ENCODE results near the gene TRAF7. TPM values are rescaled to one million over a fixed set of nuclear protein-coding genes. Genes with fewer than 3 reads are reported as not detected.
A peak's percentile ranks its signal among the peaks of the same experiment; 100 is the strongest.
"Not testable (repeated sequence)": the region's sequence is repeated elsewhere in the genome, so short reads cannot be mapped to it uniquely, and the experiment has no call there.

The TRAF7 gene
- total RNA-seq: 10 to 100 TPM; 34.6 to 72.6 (median 52.9) TPM

GRCh38 chr16:2155091-2155950 is at the start of gene TRAF7:
TSS of gene TRAF7 (plus strand) at chr16:2155782. CDS start at chr16:2163921, 8,139 bp downstream.
- Histone ChIP-seq H3K4me1 (peaks cover 74 to 91% (median 82%) of the 10 kb centered on the region in 4 donors), H3K4me3 (peak within 1 kb of the TSS; percentile 75 to 96 (median 86)), H3K27me3 (no peaks in the 10 kb centered on the region), H3K36me3 (peaks cover 0 to 21% (median 4%) of the 10 kb centered on the region in 4 donors), H3K27ac (peak within 1 kb of the TSS; percentile 83 to 93 (median 87)), H3K9me3 (no peaks in the 10 kb centered on the region)
- DNase-seq (peak; percentile 99 to 100), ATAC-seq (ENCODE audit: low FRiP score in 2 of 2) (peak; percentile 91 to 97)
- TF ChIP-seq EP300 (IDR thresholded peaks at IDR 0.05): peak in 1 of 4 donors; percentile 78
- peak; percentile 100 for TF ChIP-seq POLR2AphosphoS5 (IDR thresholded peaks at IDR 0.05)
- TF ChIP-seq POLR2A (IDR thresholded peaks at IDR 0.05): peak; percentile 86 to 100 (median 98)
- peak in 4 of 6 experiments; percentile 6 to 35 (median 20) for TF ChIP-seq CTCF (IDR thresholded peaks at IDR 0.05)
- 0% methylated on average over 20 to 54 of the region's 94 CpGs for WGBS, 2 donors

GRCh38 chr16:2106211-2106610 is 49.4 kb upstream of the TRAF7 start:
- H3K27ac ChIP-seq; ATAC-seq (ENCODE audit: low FRiP score in 2 of 2); H3K4me3 ChIP-seq; H3K4me1 ChIP-seq; H3K27me3 ChIP-seq; H3K9me3 ChIP-seq: not testable (repeated sequence)
- peaks cover 5 to 81% (median 56%) of the 10 kb centered on the region in 4 donors for H3K36me3 ChIP-seq
- 97% methylated on average over 19 of the region's 38 CpGs; no CpG with 5 or more reads in 1 of the 2 donors for WGBS, 2 donors
- peak in 1 of 2 donors; percentile 81 for DNase-seq

GRCh38 chr16:2107121-2107790 is 48.3 kb upstream of the TRAF7 start:
- not testable (repeated sequence) for H3K4me1 ChIP-seq; H3K27ac ChIP-seq; H3K9me3 ChIP-seq; ATAC-seq (ENCODE audit: low FRiP score in 2 of 2); H3K4me3 ChIP-seq; H3K27me3 ChIP-seq
- DNase-seq: peak in 1 of 2 donors; percentile 53
- WGBS, 2 donors: 90% methylated on average over 7 to 14 of the region's 17 CpGs
- peaks cover 5 to 87% (median 62%) of the 10 kb centered on the region in 4 donors for H3K36me3 ChIP-seq

GRCh38 chr16:2107791-2108125 is 47.8 kb upstream of the TRAF7 start:
- not testable (repeated sequence) for H3K4me3 ChIP-seq, H3K27me3 ChIP-seq, H3K9me3 ChIP-seq, H3K27ac ChIP-seq, H3K4me1 ChIP-seq
- ATAC-seq (ENCODE audit: low FRiP score in 2 of 2) (peak; percentile 9 to 38), DNase-seq (peak in 1 of 2 donors; percentile 53)
- H3K36me3 ChIP-seq: peaks cover 5 to 87% (median 64%) of the 10 kb centered on the region in 4 donors
- 87 to 96% methylated on average over 7 to 15 of the region's 23 CpGs for WGBS, 2 donors

GRCh38 chr16:2108446-2109270 is 46.9 kb upstream of the TRAF7 start:
- H3K27me3 ChIP-seq, H3K4me1 ChIP-seq, H3K9me3 ChIP-seq, H3K27ac ChIP-seq, H3K4me3 ChIP-seq: not testable (repeated sequence)
- H3K36me3 ChIP-seq: peaks cover 5 to 84% (median 60%) of the 10 kb centered on the region in 4 donors
- peak in 1 of 2 donors; percentile 81 for DNase-seq
- WGBS, 2 donors: 98 to 99% methylated on average over 27 to 69 of the region's 73 CpGs
- ATAC-seq (ENCODE audit: low FRiP score in 2 of 2): peak; percentile 44 to 54

GRCh38 chr16:2109271-2109580 is 46.4 kb upstream of the TRAF7 start:
- H3K4me1 ChIP-seq, H3K27ac ChIP-seq, H3K27me3 ChIP-seq, H3K4me3 ChIP-seq, H3K9me3 ChIP-seq: not testable (repeated sequence)
- peak in 1 of 2 donors; percentile 23 for ATAC-seq (ENCODE audit: low FRiP score in 2 of 2)
- peak in 1 of 2 donors; percentile 81 for DNase-seq
- WGBS, 2 donors: 98% methylated on average over 22 of the region's 25 CpGs; no CpG with 5 or more reads in 1 of the 2 donors
- peaks cover 5 to 89% (median 63%) of the 10 kb centered on the region in 4 donors for H3K36me3 ChIP-seq

GRCh38 chr16:2109872-2110271 is 45.7 kb upstream of the TRAF7 start:
- not testable (repeated sequence) for H3K27ac ChIP-seq, H3K9me3 ChIP-seq, H3K27me3 ChIP-seq, H3K4me3 ChIP-seq, H3K4me1 ChIP-seq
- DNase-seq (peak in 1 of 2 donors; percentile 67), ATAC-seq (ENCODE audit: low FRiP score in 2 of 2) (peak; percentile 40 to 53)
- 94% methylated on average over 14 of the region's 23 CpGs; no CpG with 5 or more reads in 1 of the 2 donors for WGBS, 2 donors
- peaks cover 5 to 93% (median 67%) of the 10 kb centered on the region in 4 donors for H3K36me3 ChIP-seq

- peaks cover 5 to 90% (median 65%) of the 10 kb centered on the region in 4 donors for H3K36me3 ChIP-seq
- WGBS, 2 donors: 94 to 96% methylated on average over 33 to 43 of the region's 43 CpGs
- ATAC-seq (ENCODE audit: low FRiP score in 2 of 2): peak; percentile 14 to 30
- not testable (repeated sequence) for H3K27me3 ChIP-seq, H3K27ac ChIP-seq, H3K4me1 ChIP-seq, H3K4me3 ChIP-seq, H3K9me3 ChIP-seq
- DNase-seq: peak in 1 of 2 donors; percentile 82
Measured at GRCh38 chr16:2110332-2111008, 45.1 kb upstream of the TRAF7 start.

GRCh38 chr16:2111009-2111353 is 44.6 kb upstream of the TRAF7 start:
- ATAC-seq (ENCODE audit: low FRiP score in 2 of 2) (peak; percentile 15 to 31), DNase-seq (peak in 1 of 2 donors; percentile 85)
- H3K4me1 ChIP-seq, H3K4me3 ChIP-seq, H3K9me3 ChIP-seq, H3K27me3 ChIP-seq, H3K27ac ChIP-seq: not testable (repeated sequence)
- 96 to 97% methylated on average over 31 to 33 of the region's 36 CpGs for WGBS, 2 donors
- H3K36me3 ChIP-seq: peaks cover 5 to 86% (median 61%) of the 10 kb centered on the region in 4 donors

All from upper lobe of left lung (tissue), 6 donors.